GDM1 (cell line): ENCODE data around the gene PLCL2.

Source experiments
- DNase-seq: peaks from one replicate; lab custom pipeline; 2025; lab: John Stamatoyannopoulos, UW

Gene PLCL2

GRCh38 chr3:16884748-16885592 lies at the start of gene PLCL2:
PLCL2 (plus strand) TSS chr3:16884955; CDS start chr3:16885040, 85 bp downstream.
- DNase-seq: peak; percentile 60

GRCh38 chr3:16836505-16837237 lies 48.1 kb upstream of the PLCL2 start:
- no peak for DNase-seq

DNA sequence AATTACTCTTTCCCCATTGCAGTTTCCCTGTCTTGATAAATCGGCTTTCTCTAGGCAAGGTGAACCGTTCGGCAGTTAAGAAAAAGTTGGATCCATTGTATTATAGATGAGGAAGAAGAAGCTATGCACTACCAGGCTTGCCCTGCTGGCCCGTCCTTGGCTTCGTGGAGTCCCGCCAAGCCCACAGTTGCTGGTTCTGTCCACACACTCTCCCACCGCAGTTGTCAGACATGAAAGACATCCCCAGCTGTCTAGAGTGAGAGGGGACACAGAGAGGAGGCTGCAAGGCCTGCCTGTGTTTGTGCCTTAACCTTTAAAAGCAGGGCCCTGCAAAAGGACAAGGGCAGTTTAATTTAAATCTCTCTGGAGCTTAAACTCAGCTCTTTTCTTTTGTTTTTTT lies 47.2 kb upstream of the PLCL2 start:
- no peak for DNase-seq

DNA sequence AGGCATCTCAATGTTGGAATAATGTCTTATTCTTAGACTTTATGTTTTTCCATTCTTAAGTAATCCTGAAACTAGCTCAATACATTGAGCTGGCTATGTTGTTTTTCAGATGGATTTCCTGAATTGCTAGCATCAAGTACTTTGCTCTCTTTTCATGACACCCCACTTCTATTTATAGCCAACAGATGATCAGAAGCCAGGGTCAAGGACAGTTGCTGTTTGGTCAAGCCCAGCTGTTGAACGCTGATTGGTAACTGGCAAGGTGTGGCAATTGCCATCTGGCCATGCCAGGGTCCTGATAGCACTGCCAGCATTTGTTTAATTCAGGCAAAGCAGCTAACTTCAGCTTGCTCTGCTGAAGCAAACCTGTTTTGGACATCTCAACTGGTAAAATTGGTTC lies 46.2 kb upstream of the PLCL2 start:
- DNase-seq: no peak

- DNase-seq: no peak
Measured at GRCh38 chr3:16839271-16840100, 45.3 kb upstream of the PLCL2 start.

DNA sequence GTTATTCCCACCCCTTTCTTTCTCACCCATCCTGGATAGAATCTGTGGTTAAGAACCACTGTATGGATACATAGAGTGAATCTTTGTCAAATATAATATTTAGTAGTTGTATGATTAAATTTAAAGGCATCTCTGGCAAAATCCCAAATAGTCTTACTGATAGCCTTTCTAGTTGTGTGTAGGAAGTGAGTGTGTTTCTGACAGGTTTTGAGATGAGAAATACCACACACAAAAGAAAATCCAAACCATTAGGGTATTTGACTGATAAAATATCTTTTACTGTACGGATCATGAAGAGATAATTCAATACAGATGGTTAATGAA lies 44.7 kb upstream of the PLCL2 start:
- DNase-seq: no peak

DNA sequence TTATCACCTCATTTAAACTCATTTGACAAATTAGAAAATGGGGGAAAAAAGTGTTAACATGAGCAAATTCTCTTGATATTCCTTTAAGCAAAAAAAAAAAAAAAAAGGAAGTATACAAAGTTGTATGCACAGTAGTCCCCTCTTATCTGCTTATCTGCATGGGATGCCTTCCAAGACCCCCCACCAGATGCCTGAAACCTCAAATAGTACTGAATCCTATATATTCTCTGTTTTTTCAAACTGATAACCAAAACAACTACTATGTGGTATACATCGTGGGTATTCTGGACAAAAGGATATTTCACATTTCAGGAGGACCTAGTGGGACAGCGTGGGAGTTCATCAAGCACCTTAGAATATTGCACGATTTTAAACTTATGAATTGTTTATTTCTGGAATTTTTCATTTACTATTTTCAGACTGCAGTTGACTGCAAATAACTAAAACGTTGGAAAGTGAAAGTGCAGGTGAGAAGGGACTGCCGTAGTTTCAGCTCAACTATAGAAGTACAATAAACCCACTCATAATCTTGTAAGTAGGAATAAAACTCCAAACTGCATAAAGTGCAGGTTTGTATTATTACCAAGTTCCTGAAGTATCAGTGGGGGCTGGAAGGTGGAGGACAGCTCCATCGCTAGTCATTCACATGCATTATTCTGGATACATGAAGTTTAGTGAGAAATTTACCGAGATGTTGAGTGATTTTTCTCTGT lies 43.6 kb upstream of the PLCL2 start:
- no peak for DNase-seq

DNA sequence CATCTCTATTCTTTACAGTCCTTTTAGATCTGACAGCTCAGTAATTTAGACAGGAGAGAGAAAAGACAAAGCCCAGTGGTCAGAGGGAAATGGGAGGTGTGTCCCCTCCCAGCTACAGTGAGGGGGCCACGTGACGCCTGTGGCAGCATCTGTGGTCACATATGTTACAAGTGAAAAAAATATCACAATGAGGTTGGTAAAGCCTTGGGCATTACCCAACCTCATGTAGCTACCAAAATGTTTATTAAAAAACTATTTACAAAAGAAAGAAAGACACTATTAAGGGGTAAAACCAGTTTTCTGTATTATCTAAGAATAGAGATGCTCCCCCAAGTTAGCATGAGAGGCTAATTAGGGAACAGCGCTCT lies 42.9 kb upstream of the PLCL2 start:
- DNase-seq: no peak

- DNase-seq: no peak
Measured at GRCh38 chr3:16842272-16843270, 42.2 kb upstream of the PLCL2 start.

DNA sequence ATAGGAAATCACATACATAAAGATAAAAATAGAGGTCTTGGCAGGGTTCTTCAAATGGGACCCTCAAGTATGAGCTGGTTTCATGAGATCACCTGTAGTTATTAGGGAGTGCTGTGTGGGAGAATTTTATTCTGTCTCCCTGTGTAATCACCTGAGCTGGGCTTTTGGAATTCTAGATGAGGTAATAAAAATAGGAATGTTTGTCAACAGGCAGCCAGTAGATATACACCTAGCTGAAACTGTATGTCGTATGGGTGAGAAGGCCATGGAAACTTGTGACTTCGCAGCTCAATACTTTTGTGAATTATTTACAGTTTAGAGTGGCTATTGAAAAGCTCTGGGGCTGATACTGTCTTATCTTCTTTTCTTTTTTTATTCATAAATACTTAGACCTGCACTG lies 40.5 kb upstream of the PLCL2 start:
- no peak for DNase-seq

DNA sequence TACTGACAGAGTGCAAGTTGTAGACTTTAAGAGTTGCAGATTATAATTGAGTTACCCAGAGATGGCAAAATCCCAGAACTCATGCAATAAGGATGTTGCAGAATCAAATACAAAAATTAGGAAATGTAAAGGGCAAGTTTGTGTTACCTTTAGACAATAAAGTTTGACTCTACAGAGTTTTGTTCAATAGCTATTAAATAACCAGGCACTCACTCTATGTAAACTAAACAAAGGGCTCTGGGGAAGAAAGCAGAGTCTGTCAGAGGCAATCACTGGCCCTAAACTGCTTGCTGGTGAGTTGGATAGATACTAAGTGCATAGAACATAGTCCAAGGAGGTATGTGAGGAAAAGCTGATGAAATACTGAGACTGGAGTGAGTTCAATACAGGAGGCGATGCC lies 40.0 kb upstream of the PLCL2 start:
- DNase-seq: no peak

GRCh38 chr3:16846373-16847080 lies 38.2 kb upstream of the PLCL2 start:
- DNase-seq: no peak

DNA sequence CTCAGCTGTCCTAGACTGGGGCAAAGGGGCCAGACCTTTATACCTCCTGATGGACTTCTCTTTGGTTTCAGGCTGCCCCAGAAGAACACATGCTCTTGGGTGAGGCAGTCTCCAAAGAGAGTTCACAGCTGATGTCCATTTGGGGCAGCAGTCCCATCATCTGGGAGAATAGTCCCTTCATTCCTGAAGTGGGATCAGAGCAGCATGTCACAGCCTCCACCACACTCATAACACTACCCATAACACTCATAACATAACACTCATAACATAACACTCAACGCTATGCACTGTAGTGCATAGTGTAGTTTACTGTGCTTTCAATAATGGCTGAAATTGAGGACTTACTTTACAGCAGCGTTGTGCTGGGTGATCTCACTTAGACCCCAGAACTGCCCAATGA lies 36.7 kb upstream of the PLCL2 start:
- DNase-seq: no peak

DNA sequence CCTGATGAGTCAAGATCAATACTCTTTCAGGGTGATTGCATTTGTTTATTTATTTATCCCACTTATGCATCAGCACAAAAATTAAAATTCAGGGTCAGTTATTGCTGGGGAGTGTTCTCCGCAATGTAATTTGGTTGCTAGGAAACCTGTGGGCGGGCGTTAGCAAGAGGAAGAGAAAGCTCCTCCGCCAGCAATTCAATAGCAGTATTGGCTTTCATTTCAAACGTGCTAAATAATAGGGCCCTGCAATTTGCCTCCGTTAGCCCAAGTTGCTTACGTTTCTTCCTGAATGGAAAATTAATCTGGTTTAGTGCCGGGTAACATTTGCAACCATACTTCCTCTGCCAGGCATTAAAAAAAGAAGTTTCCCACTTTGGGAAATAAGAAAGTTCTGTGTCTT lies 35.5 kb upstream of the PLCL2 start:
- no peak for DNase-seq

GRCh38 chr3:16849795-16850194 lies 35.0 kb upstream of the PLCL2 start:
- no peak for DNase-seq

DNA sequence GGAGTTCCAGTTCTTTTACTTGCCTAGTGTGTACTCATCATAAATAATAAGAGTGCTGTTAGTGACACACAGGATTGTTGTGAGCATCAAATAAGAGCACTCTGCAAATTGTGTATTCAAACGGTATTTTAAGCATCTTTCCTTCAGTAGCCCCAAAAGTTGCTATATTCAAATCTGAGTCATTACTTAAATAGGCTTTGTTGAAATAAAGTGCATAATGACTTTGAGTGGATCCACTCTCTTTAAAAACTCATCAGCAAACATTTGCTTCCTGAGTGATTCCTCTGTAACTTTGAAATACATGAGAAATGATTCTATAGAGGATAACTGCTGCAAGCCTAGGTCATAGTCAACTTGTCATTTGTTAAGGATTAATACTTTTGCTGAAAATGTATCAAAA lies 29.3 kb upstream of the PLCL2 start:
- no peak for DNase-seq

DNA sequence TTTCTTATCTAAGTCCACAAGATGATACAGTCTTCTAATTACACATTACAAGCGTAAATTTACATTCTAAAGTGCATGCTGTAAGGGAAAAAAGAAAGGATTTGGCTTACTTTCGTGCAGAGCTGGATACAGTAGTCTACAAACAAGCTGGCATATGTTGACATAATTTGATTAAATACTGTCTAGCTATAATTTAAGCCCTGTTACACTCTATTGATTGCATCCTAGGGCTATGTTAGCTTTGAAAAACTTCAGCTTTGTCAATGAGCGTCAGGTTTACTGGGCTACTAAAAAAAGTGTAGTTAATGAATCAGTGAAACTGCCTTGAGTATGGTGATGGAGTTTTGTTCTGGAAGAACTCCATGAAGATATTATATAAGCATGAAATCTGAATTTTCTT lies 24.5 kb upstream of the PLCL2 start:
- no peak for DNase-seq

- no peak for DNase-seq
Measured at GRCh38 chr3:16861432-16861831, 23.3 kb upstream of the PLCL2 start.

DNA sequence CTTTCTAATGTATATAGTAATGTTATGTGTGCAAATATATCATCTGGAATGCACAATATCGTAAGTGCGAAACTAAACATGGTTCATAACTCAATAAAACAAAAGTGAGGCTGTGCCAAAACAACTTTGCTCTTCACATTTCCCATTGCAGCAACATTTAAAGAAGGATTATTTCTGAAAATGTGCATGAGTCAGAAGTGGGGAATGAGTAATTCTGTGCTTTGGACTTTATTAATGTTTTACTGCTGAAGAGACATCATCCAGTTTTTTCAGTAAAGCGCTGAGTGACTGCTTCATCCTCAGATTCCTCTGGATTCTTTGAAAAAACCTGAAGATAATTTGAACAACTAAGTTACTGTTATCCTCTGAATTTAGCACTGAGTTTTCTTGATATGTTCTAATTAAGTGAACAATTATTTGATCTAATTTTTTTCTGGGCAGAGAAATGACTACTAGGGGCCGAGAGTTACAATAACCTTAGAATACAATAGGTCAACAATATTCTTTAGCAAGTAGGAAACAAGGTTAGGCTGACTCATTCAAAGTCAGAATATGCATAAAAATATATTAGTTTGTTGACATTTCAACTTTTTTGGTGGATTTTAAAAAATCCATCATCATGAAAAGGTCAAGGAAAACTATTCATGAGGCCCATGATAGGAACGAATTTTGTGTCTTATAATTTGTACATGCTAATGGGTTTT lies 20.0 kb upstream of the PLCL2 start:
- no peak for DNase-seq

- no peak for DNase-seq
Measured at GRCh38 chr3:16865335-16865734, 19.4 kb upstream of the PLCL2 start.
